HG03571 (cell line): ENCODE measurements around the gene SLCO2B1.
A peak's percentile ranks its signal among the peaks of the same experiment; 100 is the strongest.
"Not testable (repeated sequence)": the region's sequence is repeated elsewhere in the genome, so short reads cannot be mapped to it uniquely, and the experiment has no call there.

Experiments
- ATAC-seq: cut with Tn5 transposase; IDR thresholded peaks from one replicate; pipeline ENCODE4 v1.9.1; 2021; ENCODE audit not compliant: unreplicated experiment

SLCO2B1 gene

GRCh38 chr11:75150879-75151278 is at the start of gene SLCO2B1:
Gene SLCO2B1, plus strand, starts transcription at chr11:75151107. Its CDS starts 275 bp downstream, at chr11:75151382.
- no peak for ATAC-seq

GRCh38 chr11:75101424-75102128 is 49.3 kb upstream of the SLCO2B1 start:
- no peak for ATAC-seq

- ATAC-seq = no peak
Observed at GRCh38 chr11:75103380-75104026, 47.4 kb upstream of the SLCO2B1 start.

GRCh38 chr11:75105462-75105925 is 45.4 kb upstream of the SLCO2B1 start:
- ATAC-seq = no peak

- not testable (repeated sequence) for ATAC-seq
Observed at GRCh38 chr11:75105967-75106681, 44.8 kb upstream of the SLCO2B1 start.

GRCh38 chr11:75107187-75107586 is 43.7 kb upstream of the SLCO2B1 start:
- ATAC-seq = no peak

- ATAC-seq = no peak
Observed at GRCh38 chr11:75112200-75112599, 38.7 kb upstream of the SLCO2B1 start.

GRCh38 chr11:75113030-75113429 is 37.9 kb upstream of the SLCO2B1 start:
- no peak for ATAC-seq

GRCh38 chr11:75114465-75114864 is 36.4 kb upstream of the SLCO2B1 start:
- no peak for ATAC-seq

GRCh38 chr11:75118577-75118976 is 32.3 kb upstream of the SLCO2B1 start:
- no peak for ATAC-seq

GRCh38 chr11:75126564-75126963 is 24.3 kb upstream of the SLCO2B1 start:
- no peak for ATAC-seq

- ATAC-seq = no peak
Observed at GRCh38 chr11:75132080-75132479, 18.8 kb upstream of the SLCO2B1 start.

- no peak for ATAC-seq
Observed at GRCh38 chr11:75133976-75134375, 16.9 kb upstream of the SLCO2B1 start.

GRCh38 chr11:75135021-75135650 is 15.8 kb upstream of the SLCO2B1 start:
- no peak for ATAC-seq

GRCh38 chr11:75135651-75136050 is 15.3 kb upstream of the SLCO2B1 start:
- no peak for ATAC-seq

- no peak for ATAC-seq
Observed at GRCh38 chr11:75140269-75141138, 10.4 kb upstream of the SLCO2B1 start.

- ATAC-seq = no peak
Observed at GRCh38 chr11:75141166-75141565, 9.7 kb upstream of the SLCO2B1 start.

- peak; percentile 59 for ATAC-seq
Observed at GRCh38 chr11:75142714-75143419, 8.0 kb upstream of the SLCO2B1 start.

GRCh38 chr11:75143420-75143731 is 7.5 kb upstream of the SLCO2B1 start:
- no peak for ATAC-seq

GRCh38 chr11:75144716-75145014 is 6.2 kb upstream of the SLCO2B1 start:
- ATAC-seq = no peak
